Mucosa of rectum (tissue), 2 donors: ENCODE results near the gene DAPP1.
"Not testable (repeated sequence)": the region's sequence is repeated elsewhere in the genome, so short reads cannot be mapped to it uniquely, and the experiment has no call there.

Experiments used
- H3K27ac ChIP-seq, 2 donors: one replicate each; pipeline ENCODE4 v1.7.0; 2013; ENCODE audit warnings: inconsistent platforms in 2 of 2, low read depth in 2 of 2, low read length in 2 of 2
- H3K27me3 ChIP-seq, 2 donors: one replicate each; pipeline ENCODE4 v1.7.0; 2013; ENCODE audit warnings: low read length in 2 of 2; ENCODE audit not compliant: control insufficient read depth in 2 of 2, insufficient read depth in 2 of 2
- H3K36me3 ChIP-seq, 2 donors: one replicate each; pipeline ENCODE4 v1.7.0; 2013; ENCODE audit warnings: low read length in 2 of 2; ENCODE audit not compliant: control insufficient read depth in 2 of 2, insufficient read depth in 2 of 2
- H3K4me1 ChIP-seq, 2 donors: one replicate each; pipeline ENCODE4 v1.7.0; 2013; ENCODE audit warnings: low read length in 2 of 2, mild to moderate bottlenecking in 1 of 2; ENCODE audit not compliant: control insufficient read depth in 2 of 2, insufficient read depth in 2 of 2
- H3K4me3 ChIP-seq, 2 donors: one replicate each; pipeline ENCODE4 v1.7.0; 2013; ENCODE audit warnings: low read length in 2 of 2
- H3K9ac ChIP-seq, 2 donors: one replicate each; pipeline ENCODE4 v1.7.0; 2013; ENCODE audit warnings: low read length in 2 of 2, low read depth in 1 of 2, mild to moderate bottlenecking in 1 of 2
- H3K9me3 ChIP-seq, 2 donors: one replicate each; pipeline ENCODE4 v1.7.0; 2013; ENCODE audit warnings: low read length in 2 of 2; ENCODE audit not compliant: control insufficient read depth in 2 of 2
- donor health status: healthy.
- donor health status: Normal muscosa, but diverticular disease.

Gene DAPP1

GRCh38 chr4:99822734-99823133, 6.1 kb downstream of the DAPP1 start:
- Histone ChIP-seq H3K4me3 (no peak overlapping the region), H3K27ac (no peak overlapping the region), H3K9me3 (no peaks in the 10 kb centered on the region), H3K36me3 (no peaks in the 10 kb centered on the region), H3K4me1 (no peaks in the 10 kb centered on the region), H3K27me3 (no peaks in the 10 kb centered on the region), H3K9ac (no peak overlapping the region)

GRCh38 chr4:99824070-99824599, 7.5 kb downstream of the DAPP1 start:
- Histone ChIP-seq H3K9ac (no peak overlapping the region), H3K4me1 (no peaks in the 10 kb centered on the region), H3K27ac (no peak overlapping the region), H3K4me3 (no peak overlapping the region), H3K9me3 (no peaks in the 10 kb centered on the region), H3K36me3 (no peaks in the 10 kb centered on the region), H3K27me3 (no peaks in the 10 kb centered on the region)

- Histone ChIP-seq H3K9ac (no peak overlapping the region), H3K4me1 (no peaks in the 10 kb centered on the region), H3K4me3 (no peak overlapping the region), H3K27ac (no peak overlapping the region), H3K27me3 (no peaks in the 10 kb centered on the region), H3K9me3 (no peaks in the 10 kb centered on the region), H3K36me3 (no peaks in the 10 kb centered on the region)
These were observed 8.6 kb downstream of the DAPP1 start for GRCh38 chr4:99825272-99825671.

- Histone ChIP-seq H3K9me3 (no peaks in the 10 kb centered on the region), H3K4me1 (no peaks in the 10 kb centered on the region)
These were observed 9.4 kb downstream of the DAPP1 start for GRCh38 chr4:99826016-99826415.

GRCh38 chr4:99827454-99827853, 10.8 kb downstream of the DAPP1 start:
- Histone ChIP-seq H3K4me1 (no peaks in the 10 kb centered on the region), H3K9ac (no peak overlapping the region), H3K36me3 (no peaks in the 10 kb centered on the region), H3K9me3 (no peaks in the 10 kb centered on the region), H3K27me3 (no peaks in the 10 kb centered on the region), H3K4me3 (no peak overlapping the region), H3K27ac (no peak overlapping the region)

More at GRCh38 chr4:99826016-99826415, 9.4 kb downstream of the DAPP1 start:
- Histone ChIP-seq H3K27me3 (no peaks in the 10 kb centered on the region), H3K36me3 (no peaks in the 10 kb centered on the region), H3K27ac (no peak overlapping the region), H3K9ac (no peak overlapping the region), H3K4me3 (no peak overlapping the region)

- no peaks in the 10 kb centered on the region for H3K4me1 ChIP-seq
- H3K9ac ChIP-seq = no peak overlapping the region
- no peak overlapping the region for H3K27ac ChIP-seq
- no peaks in the 10 kb centered on the region for H3K9me3 ChIP-seq
- H3K4me3 ChIP-seq = no peak overlapping the region
- H3K36me3 ChIP-seq = no peaks in the 10 kb centered on the region
- H3K27me3 ChIP-seq = no peaks in the 10 kb centered on the region
These were observed 11.2 kb downstream of the DAPP1 start for GRCh38 chr4:99827857-99828256.

- Histone ChIP-seq H3K9ac (no peak overlapping the region), H3K27me3 (no peaks in the 10 kb centered on the region), H3K4me3 (no peak overlapping the region), H3K9me3 (no peaks in the 10 kb centered on the region), H3K36me3 (no peaks in the 10 kb centered on the region), H3K27ac (no peak overlapping the region), H3K4me1 (peaks cover 0 to 2% of the 10 kb centered on the region in 2 donors)
These were observed 11.8 kb downstream of the DAPP1 start for GRCh38 chr4:99828477-99828876.

GRCh38 chr4:99830051-99830450, 13.4 kb downstream of the DAPP1 start:
- H3K27me3 ChIP-seq, H3K4me1 ChIP-seq, H3K36me3 ChIP-seq, H3K9me3 ChIP-seq, H3K4me3 ChIP-seq, H3K9ac ChIP-seq, H3K27ac ChIP-seq: not testable (repeated sequence)

- peaks cover 0 to 4% of the 10 kb centered on the region in 2 donors for H3K4me1 ChIP-seq
These were observed 15.7 kb downstream of the DAPP1 start for GRCh38 chr4:99832321-99832720.

GRCh38 chr4:99832758-99833157, 16.1 kb downstream of the DAPP1 start:
- no peaks in the 10 kb centered on the region for H3K9me3 ChIP-seq
- no peak overlapping the region for H3K9ac ChIP-seq
- no peaks in the 10 kb centered on the region for H3K36me3 ChIP-seq
- H3K4me3 ChIP-seq = no peak overlapping the region
- H3K4me1 ChIP-seq = peaks cover 0 to 4% of the 10 kb centered on the region in 2 donors
- H3K27me3 ChIP-seq = no peaks in the 10 kb centered on the region
- no peak overlapping the region for H3K27ac ChIP-seq

More at GRCh38 chr4:99832321-99832720, 15.7 kb downstream of the DAPP1 start:
- no peaks in the 10 kb centered on the region for H3K36me3 ChIP-seq
- no peaks in the 10 kb centered on the region for H3K9me3 ChIP-seq
- H3K4me3 ChIP-seq = no peak overlapping the region
- no peak overlapping the region for H3K9ac ChIP-seq
- no peak overlapping the region for H3K27ac ChIP-seq
- no peaks in the 10 kb centered on the region for H3K27me3 ChIP-seq

- H3K4me1 ChIP-seq = peaks cover 0 to 4% of the 10 kb centered on the region in 2 donors
- no peak overlapping the region for H3K9ac ChIP-seq
- H3K9me3 ChIP-seq = no peaks in the 10 kb centered on the region
- H3K27me3 ChIP-seq = no peaks in the 10 kb centered on the region
- no peak overlapping the region for H3K27ac ChIP-seq
- H3K4me3 ChIP-seq = no peak overlapping the region
- H3K36me3 ChIP-seq = no peaks in the 10 kb centered on the region
These were observed 17.1 kb downstream of the DAPP1 start for GRCh38 chr4:99833756-99834155.
